Thyroid gland (tissue), 4 donors: Measurements from ENCODE around the gene GNL3. TPM values are rescaled to one million over a fixed set of nuclear protein-coding genes. Genes with fewer than 3 reads are reported as not detected.

ENCODE experiments used
- DNase-seq, 2 donors: peaks; one replicate each; pipeline ENCODE4 v3.0.0-alpha.2; 2019
- H3K27ac ChIP-seq, 3 donors: fragments of 200-600 bp; sonication (generic); 1 replicate in 2 of 3; 2 replicates in 1 of 3; pipeline ENCODE4 v1.5.1; 2016 to 2019; ENCODE audit warnings: mild to moderate bottlenecking in 1 of 3, moderate library complexity in 1 of 3
- H3K27me3 ChIP-seq: fragments of 200-600 bp; sonication (generic); one replicate; pipeline ENCODE4 v1.5.1; 2019
- H3K36me3 ChIP-seq, 2 donors: fragments of 200-600 bp; sonication (generic); one replicate each; pipeline ENCODE4 v1.5.1; 2016 to 2019
- H3K4me1 ChIP-seq, 2 donors: fragments of 200-600 bp; sonication (generic); one replicate each; pipeline ENCODE4 v1.5.1; 2017 to 2019
- H3K4me3 ChIP-seq, 3 donors: fragments of 200-600 bp; sonication (generic); replicated peaks in 1 of 3; 1 replicate in 2 of 3; 2 replicates in 1 of 3; pipeline ENCODE4 v1.5.1; 2016; ENCODE audit warnings: mild to moderate bottlenecking in 1 of 3
- H3K9me3 ChIP-seq: fragments of 200-600 bp; sonication (generic); one replicate; pipeline ENCODE4 v1.5.1; 2017
- CTCF ChIP-seq, 6 experiments: fragments of 200-600 bp in 3 of 6; fragments of 450-650 bp in 3 of 6; sonication (generic) in 3 of 6; IDR thresholded peaks; one replicate each; pipeline ENCODE4 v1.5.1; 2016 to 2019; ENCODE audit warnings: antibody characterized with exemption in 6 of 6, mild to moderate bottlenecking in 2 of 6, inconsistent platforms in 1 of 6, moderate library complexity in 1 of 6
- POLR2A ChIP-seq, 2 donors: fragments of 450-650 bp; IDR thresholded peaks; one replicate each; pipeline ENCODE4 v1.6.1; 2017; ENCODE audit warnings: antibody characterized with exemption in 2 of 2, mild to moderate bottlenecking in 2 of 2, moderate library complexity in 1 of 2
- WGBS, 2 donors: methylation state at CpG; one replicate each; pipeline ENCODE4 v1.1.5; 2017; 5-methylcytosine and 5-hydroxymethylcytosine counted together
- intact Hi-C: fragments of 100-400 bp; cut with DNase I; formaldehyde crosslinking; loops from one replicate; pipeline ENCODE4 v1.15.1; 2023
- total RNA-seq, 4 donors: library from RNA; depleted of rRNA; stranded (reverse); fragments of >200 nt; gene quantifications; one replicate each; pipeline ENCODE4 v1.2.3, GENCODE V29; 2016

The GNL3 gene
- total RNA-seq, 4 donors from 2014 or later, result 39.2 to 68.4 (median 41.7) TPM

GRCh38 chr3:52693071-52693470 is 7.2 kb downstream of the GNL3 start:
- no peak overlapping the region for H3K27ac ChIP-seq
- TF ChIP-seq CTCF (IDR thresholded peaks at IDR 0.05) (no peak), POLR2A (IDR thresholded peaks at IDR 0.05) (no peak)
- intact Hi-C loops, result no loop called here

GRCh38 chr3:52694528-52695189 is 8.8 kb downstream of the GNL3 start:
- no peaks in the 10 kb centered on the region for H3K4me1 ChIP-seq
- H3K27ac ChIP-seq, result no peak overlapping the region
- no peaks in the 10 kb centered on the region for H3K9me3 ChIP-seq
- no peak overlapping the region for H3K4me3 ChIP-seq
- no peaks in the 10 kb centered on the region for H3K27me3 ChIP-seq
- intact Hi-C loops, result no loop called here
- TF ChIP-seq POLR2A (IDR thresholded peaks at IDR 0.05), result no peak
- TF ChIP-seq CTCF (IDR thresholded peaks at IDR 0.05), result no peak
- no peak for DNase-seq
- 86 to 91% methylated on average over 7 of the region's 7 CpGs for WGBS, 2 donors
- peaks cover 75 to 78% of the 10 kb centered on the region in 2 donors for H3K36me3 ChIP-seq

More at GRCh38 chr3:52693071-52693470, 7.2 kb downstream of the GNL3 start:
- no peaks in the 10 kb centered on the region for H3K4me1 ChIP-seq
- peaks cover 85 to 91% of the 10 kb centered on the region in 2 donors for H3K36me3 ChIP-seq
- H3K9me3 ChIP-seq, result no peaks in the 10 kb centered on the region
- no peak for DNase-seq
- H3K27me3 ChIP-seq, result no peaks in the 10 kb centered on the region
- no peak overlapping the region for H3K4me3 ChIP-seq

GRCh38 chr3:52695798-52696671 is 10.2 kb downstream of the GNL3 start:
- H3K27ac ChIP-seq, result no peak overlapping the region
- H3K4me1 ChIP-seq, result no peaks in the 10 kb centered on the region
- intact Hi-C loops, result no loop called here
- WGBS, 2 donors, result 81 to 93% methylated on average over 4 of the region's 4 CpGs
- no peaks in the 10 kb centered on the region for H3K9me3 ChIP-seq
- H3K27me3 ChIP-seq, result no peaks in the 10 kb centered on the region
- TF ChIP-seq POLR2A (IDR thresholded peaks at IDR 0.05) (no peak), CTCF (IDR thresholded peaks at IDR 0.05) (no peak)
- H3K4me3 ChIP-seq, result no peak overlapping the region
- no peak for DNase-seq
- peaks cover 63 to 64% of the 10 kb centered on the region in 2 donors for H3K36me3 ChIP-seq

GRCh38 chr3:52696830-52697631 is 11.2 kb downstream of the GNL3 start:
- no peak for TF ChIP-seq CTCF (IDR thresholded peaks at IDR 0.05)
- TF ChIP-seq POLR2A (IDR thresholded peaks at IDR 0.05), result no peak
- intact Hi-C loops, result no loop called here
- no peaks in the 10 kb centered on the region for H3K27me3 ChIP-seq
- H3K27ac ChIP-seq, result no peak overlapping the region
- peaks cover 0 to 2% of the 10 kb centered on the region in 2 donors for H3K4me1 ChIP-seq
- H3K4me3 ChIP-seq, result no peak overlapping the region
- H3K9me3 ChIP-seq, result no peaks in the 10 kb centered on the region
- DNase-seq, result no peak
- peaks cover 54% of the 10 kb centered on the region in 2 donors for H3K36me3 ChIP-seq
- 83 to 89% methylated on average over 2 of the region's 2 CpGs for WGBS, 2 donors
